MG63 (cell line): Measurements from ENCODE around the gene SFXN2. TPM values are rescaled to one million over a fixed set of nuclear protein-coding genes. Genes with fewer than 3 reads are reported as not detected.

Source experiments
- total RNA-seq: library from RNA; depleted of rRNA; stranded (reverse); fragments of >200 nt; shearing (Covaris generic); gene quantifications from 2 replicates; pipeline ENCODE4 v1.2.3, GENCODE V29; 2014; ENCODE audit warnings: low replicate concordance; rRNA removed

The SFXN2 gene
- total RNA-seq, 1 experiment from 2014 or later, result 6.7 TPM

Other genes starting within 250 kb of the SFXN2 start
- gene ACTR1A, start 211.9 kb upstream of the SFXN2 start, total RNA-seq, result 77.7 and 178 TPM in 2 replicates
- gene SUFU, start 210.7 kb upstream of the SFXN2 start, total RNA-seq, result 2.0 and 9.4 TPM in 2 replicates
- 27.8 and 40.9 TPM in 2 replicates for gene TRIM8, start 70.2 kb upstream of the SFXN2 start, total RNA-seq
- gene ARL3, start 239 bp upstream of the SFXN2 start, total RNA-seq, result 2.3 and 6.6 TPM in 2 replicates
- 8.3 and 10.9 TPM in 2 replicates for gene WBP1L, start 29.3 kb downstream of the SFXN2 start, total RNA-seq
- not detected in 2 replicates for gene CYP17A1, start 122.8 kb downstream of the SFXN2 start, total RNA-seq
- gene BORCS7, start 139.6 kb downstream of the SFXN2 start, total RNA-seq, result 26.3 and 43.9 TPM in 2 replicates
- gene AS3MT, start 154.8 kb downstream of the SFXN2 start, total RNA-seq, result 0.17 and 1.7 TPM in 2 replicates
- 2.0 and 4.9 TPM in 2 replicates for gene CNNM2, start 203.7 kb downstream of the SFXN2 start, total RNA-seq